SK-N-SH (cell line): Measurements from ENCODE around the gene ZNF117. TPM values are rescaled to one million over a fixed set of nuclear protein-coding genes. Genes with fewer than 3 reads are reported as not detected.

Experiments used
- CTCF ChIA-PET: fragments of 300-600, 350-600 bp; formaldehyde crosslinking; extraction: SDS; loops from one replicate; lab custom pipeline; 2021; lab: Yijun Ruan, JAX
- POLR2A ChIA-PET: fragments of 350-600 bp; sonication (Branson Sonifier 250); formaldehyde crosslinking; extraction: SDS; loops from one replicate; lab custom pipeline; 2020; ENCODE audit warnings: antibody characterized with exemption, inconsistent platforms; lab: Yijun Ruan, JAX
- DNase-seq: peaks from one replicate; pipeline ENCODE4 v3.0.0; 2012
- H2AFZ ChIP-seq: fragments of 200-600 bp; sonication (generic); 2 replicates; pipeline ENCODE4 v1.8.1; 2016; ENCODE audit warnings: antibody characterized with exemption, mild to moderate bottlenecking, low read depth
- H3F3A ChIP-seq: fragments of 200-600 bp; sonication (generic); replicated peaks from 2 replicates; pipeline ENCODE3; 2016; ENCODE audit warnings: antibody characterized with exemption, mild to moderate bottlenecking; ENCODE audit not compliant: insufficient read depth
- H3K27ac ChIP-seq, 2 experiments: fragments of 200-500 bp in 1 of 2; fragments of 200-600 bp in 1 of 2; sonication (Bioruptor generic) in 1 of 2; sonication (generic), shearing (Covaris generic) in 1 of 2; 2 replicates each; pipeline versions ENCODE4 v1.5.1 to v1.6.1; 2014 to 2016; ENCODE audit warnings: low read depth in 2 of 2, inconsistent platforms in 1 of 2, low read length in 1 of 2, mild to moderate bottlenecking in 1 of 2, mixed read lengths in 1 of 2
- H3K27me3 ChIP-seq: fragments of 200-600 bp; sonication (generic), shearing (Covaris generic); 2 replicates; pipeline ENCODE4 v1.6.1; 2016; ENCODE audit warnings: mixed run types; ENCODE audit not compliant: insufficient read depth
- H3K36me3 ChIP-seq, 2 experiments: fragments of 200-500 bp in 1 of 2; fragments of 200-600 bp in 1 of 2; sonication (Bioruptor generic) in 1 of 2; sonication (generic) in 1 of 2; replicated peaks in 1 of 2; 2 replicates each; pipeline versions ENCODE3 to v1.5.1; 2014 to 2016; ENCODE audit warnings: low read length in 1 of 2, mild to moderate bottlenecking in 1 of 2; ENCODE audit not compliant: insufficient read depth in 2 of 2, control insufficient read depth in 1 of 2
- H3K4me1 ChIP-seq, 2 experiments: fragments of 200-500 bp in 1 of 2; fragments of 200-600 bp in 1 of 2; sonication (Bioruptor generic) in 1 of 2; sonication (generic), shearing (Covaris generic) in 1 of 2; 2 replicates each; pipeline versions ENCODE4 v1.5.1 to v1.6.1; 2014 to 2016; ENCODE audit warnings: low read depth in 1 of 2, low read length in 1 of 2, mixed run types in 1 of 2; ENCODE audit not compliant: insufficient read depth in 2 of 2, control insufficient read depth in 1 of 2
- H3K4me2 ChIP-seq: fragments of 200-600 bp; sonication (generic), shearing (Covaris generic); 2 replicates; pipeline ENCODE4 v1.6.1; 2017; ENCODE audit warnings: mixed run types
- H3K4me3 ChIP-seq, 2 experiments: fragments of 200-500 bp in 1 of 2; fragments of 200-600 bp in 1 of 2; sonication (Bioruptor generic) in 1 of 2; sonication (generic), shearing (Covaris generic) in 1 of 2; 2 replicates each; pipeline versions ENCODE4 v1.5.1 to v1.8.1; 2014 to 2016; ENCODE audit warnings: low read depth in 2 of 2, inconsistent platforms in 1 of 2, low read length in 1 of 2, mild to moderate bottlenecking in 1 of 2, mixed read lengths in 1 of 2, moderate library complexity in 1 of 2
- H3K79me2 ChIP-seq: fragments of 200-600 bp; sonication (generic); 2 replicates; pipeline ENCODE4 v1.8.1; 2017; ENCODE audit warnings: mild to moderate bottlenecking; ENCODE audit not compliant: insufficient read depth
- H3K9ac ChIP-seq: fragments of 200-600 bp; sonication (generic); 2 replicates; pipeline ENCODE4 v1.6.1; 2017; ENCODE audit warnings: mixed run types
- H3K9me2 ChIP-seq: fragments of 200-600 bp; sonication (generic); 2 replicates; pipeline ENCODE4 v1.6.1; 2017; ENCODE audit warnings: mixed run types
- H3K9me3 ChIP-seq: fragments of 200-600 bp; sonication (generic); 2 replicates; pipeline ENCODE4 v1.6.1; 2017; ENCODE audit warnings: mixed run types, mild to moderate bottlenecking, moderate library complexity
- H4K20me1 ChIP-seq: fragments of 200-600 bp; sonication (generic); 2 replicates; pipeline ENCODE4 v1.6.1; 2017; ENCODE audit warnings: mild to moderate bottlenecking, mixed run types; ENCODE audit not compliant: insufficient read depth
- CTCF ChIP-seq: fragments of 200-600 bp; sonication (generic); IDR thresholded peaks from 2 replicates; pipeline ENCODE4 v1.6.1; 2017; ENCODE audit warnings: antibody characterized with exemption, mild to moderate bottlenecking, moderate library complexity
- EP300 ChIP-seq, 2 experiments: IDR thresholded peaks; 2 replicates each; pipeline versions ENCODE4 v1.4.0 to v1.6.1; 2012; ENCODE audit warnings: borderline replicate concordance in 1 of 2, low read depth in 1 of 2, low read length in 1 of 2
- EZH2phosphoT487 ChIP-seq: fragments of 200-600 bp; sonication (generic); IDR thresholded peaks from 2 replicates; pipeline ENCODE4 v1.6.1; 2017; ENCODE audit warnings: low read depth, mixed run types, mild to moderate bottlenecking, antibody characterized with exemption, moderate library complexity, borderline replicate concordance
- FOSL2 ChIP-seq: IDR thresholded peaks from 2 replicates; pipeline ENCODE4 v1.4.0; 2012; ENCODE audit warnings: low read depth, mild to moderate bottlenecking, moderate library complexity, borderline replicate concordance
- FOXJ3 ChIP-seq: sonication (generic); formaldehyde crosslinking; IDR thresholded peaks from 2 replicates; pipeline ENCODE4 v1.5.1; 2020; ENCODE audit warnings: mild to moderate bottlenecking, missing genetic modification reagents
- FOXM1 ChIP-seq: IDR thresholded peaks from 2 replicates; pipeline ENCODE4 v1.4.0; 2012; ENCODE audit warnings: low read depth, mild to moderate bottlenecking
- MEF2A ChIP-seq: IDR thresholded peaks from 2 replicates; pipeline ENCODE4 v1.4.0; 2012; ENCODE audit warnings: low read depth, borderline replicate concordance
- NFIC ChIP-seq: IDR thresholded peaks from 2 replicates; pipeline ENCODE4 v1.4.0; 2012; ENCODE audit warnings: borderline replicate concordance
- POLR2AphosphoS5 ChIP-seq: IDR thresholded peaks from 2 replicates; pipeline ENCODE4 v1.6.1; 2012; ENCODE audit warnings: low read depth, low read length
- RXRA ChIP-seq: IDR thresholded peaks from 2 replicates; pipeline ENCODE4 v1.4.0; 2012; ENCODE audit warnings: low read depth, mild to moderate bottlenecking, borderline replicate concordance
- TCF12 ChIP-seq: IDR thresholded peaks from 2 replicates; pipeline ENCODE4 v1.4.0; 2012
- WGBS: methylation state at CpG from one replicate; pipeline ENCODE4 v1.1.6; 2017; ENCODE audit warnings: low lambda C conversion rate; 5-methylcytosine and 5-hydroxymethylcytosine counted together
- polyA plus RNA-seq, 3 experiments: library from polyadenylated mRNA; depleted of rRNA; stranded (reverse); fragments of >200 nt; gene quantifications; 2 replicates each; pipeline ENCODE4 v1.2.3, GENCODE V29; 2012
- TF ChIP-seq, protein P1 (sequence below): IDR thresholded peaks from 2 replicates; pipeline ENCODE4; 2012
- TF ChIP-seq, protein P2 (sequence below): IDR thresholded peaks from 2 replicates; pipeline ENCODE4 v1.4.0; 2012; ENCODE audit warnings: low read depth, borderline replicate concordance
- TF ChIP-seq, protein P3 (sequence below): IDR thresholded peaks from 2 replicates; pipeline ENCODE4 v1.4.0; 2012; ENCODE audit warnings: low read depth, borderline replicate concordance
- TF ChIP-seq, protein P4 (sequence below): fragments of 150-350 bp; IDR thresholded peaks from 2 replicates; pipeline ENCODE4 v1.6.1; 2017; ENCODE audit warnings: antibody characterized with exemption, low read length, low read depth, borderline replicate concordance

ZNF117 gene
- polyA plus RNA-seq, 1 of the 3 experiments (the other 2 are of a cell fraction) = 3.8 TPM

DNA sequence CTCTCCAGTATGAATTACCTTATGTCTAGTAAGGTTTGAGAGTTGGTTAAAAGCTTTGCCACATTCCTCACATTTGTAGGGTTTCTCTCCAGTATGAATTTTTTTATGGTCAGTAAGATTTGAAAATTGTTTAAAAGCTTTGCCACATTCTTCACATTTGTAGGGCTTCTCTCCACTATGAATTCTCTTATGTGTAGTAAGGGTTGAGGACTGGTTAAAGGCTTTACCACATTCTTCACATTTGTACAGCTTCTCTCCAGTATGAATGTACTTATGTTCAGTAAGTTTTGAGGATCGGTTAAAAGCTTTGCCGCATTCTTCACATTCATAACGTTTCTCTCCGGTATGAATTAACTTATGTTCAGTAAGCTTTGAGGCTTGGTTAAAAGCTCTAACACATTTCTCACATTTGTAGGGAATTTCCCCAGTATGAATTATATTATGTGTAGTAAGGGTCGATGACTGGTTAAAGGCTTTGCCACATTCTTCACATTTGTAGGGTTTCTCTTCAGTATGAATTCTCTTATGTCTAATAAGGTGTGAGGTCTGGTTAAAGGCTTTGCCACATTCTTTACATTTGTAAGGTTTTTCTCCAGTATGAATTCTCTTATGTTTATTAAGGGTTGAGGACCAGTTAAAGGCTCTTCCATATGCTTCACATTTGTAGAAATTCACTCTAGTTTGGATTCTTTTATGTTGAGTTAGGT lies 12.2 kb downstream of the ZNF117 start:
- CTCF ChIA-PET = interaction anchor here (1.1 to 1.8 kb wide), 2 partner anchors 27 to 238 kb away, joined by 3 to 7 read pairs; no protein-coding TSS in a partner anchor
- WGBS = 88% methylated on average over 5 of the region's 5 CpGs

DNA sequence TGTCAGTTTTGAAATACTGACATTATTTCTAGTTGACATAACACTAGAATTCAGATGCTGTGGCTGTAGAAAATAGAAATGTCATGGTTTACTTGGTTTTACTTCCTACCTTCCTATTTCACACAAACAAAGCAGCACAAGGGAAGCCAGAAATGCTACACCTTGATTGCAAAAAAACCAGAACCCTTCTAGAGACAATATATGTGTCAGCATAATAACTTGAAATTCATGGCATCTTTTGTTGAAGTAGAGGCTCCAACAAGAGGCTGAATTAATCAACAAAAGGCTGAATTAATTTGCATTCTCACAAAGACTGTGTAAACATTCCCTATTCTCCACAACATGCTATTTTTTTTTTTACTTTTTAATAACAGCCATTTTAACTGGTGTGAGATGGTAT lies 25.2 kb downstream of the ZNF117 start:
- no peaks in the 10 kb centered on the region for H3K79me2 ChIP-seq
- H3K9me3 ChIP-seq = peaks cover 20% of the 10 kb centered on the region
- POLR2A ChIA-PET = no interaction called here
- no peak overlapping the region for H3K4me3 ChIP-seq
- no peak for DNase-seq
- no peak overlapping the region for H3K27ac ChIP-seq
- TF ChIP-seq MEF2A (no peak), TCF12 (no peak), EZH2phosphoT487 (no peak), CTCF (no peak), POLR2AphosphoS5 (no peak)
- TF ChIP-seq, all 33 proteins: peak for 0
- Histone ChIP-seq H3K4me2 (no peak overlapping the region), H3F3A (peaks cover 6% of the 10 kb centered on the region), H4K20me1 (no peaks in the 10 kb centered on the region), H3K4me1 (no peaks in the 10 kb centered on the region; a peak in 1 of 4 replicates), H2AFZ (no peak overlapping the region), H3K9ac (no peak overlapping the region), H3K36me3 (no peaks in the 10 kb centered on the region), H3K27me3 (no peaks in the 10 kb centered on the region), H3K9me2 (no peaks in the 10 kb centered on the region; the same call in 1 of the 2 replicates)
- CTCF ChIA-PET = interaction anchor here (0.7 kb wide), 1 partner anchor 12 kb away, joined by 4 read pairs; no protein-coding TSS in a partner anchor

More for the DNA sequence above, 12.2 kb downstream of the ZNF117 start:
- POLR2A ChIA-PET = no interaction called here
- H3K4me1 ChIP-seq = no peaks in the 10 kb centered on the region
- H3K27me3 ChIP-seq = no peaks in the 10 kb centered on the region
- no peak for DNase-seq
- H3K4me3 ChIP-seq = no peak overlapping the region; a peak in 1 of 4 replicates
- H3F3A ChIP-seq = peaks cover 9% of the 10 kb centered on the region
- no peak overlapping the region for H3K27ac ChIP-seq
- no peak overlapping the region for H3K4me2 ChIP-seq
- no peaks in the 10 kb centered on the region for H4K20me1 ChIP-seq
- H3K9me2 ChIP-seq = no peaks in the 10 kb centered on the region
- no peak overlapping the region for H2AFZ ChIP-seq
- H3K79me2 ChIP-seq = no peaks in the 10 kb centered on the region
- peaks cover 55 to 68% of the 10 kb centered on the region in 2 experiments for H3K36me3 ChIP-seq
- TF ChIP-seq FOXJ3 = no peak
- TF ChIP-seq, protein P1, sequence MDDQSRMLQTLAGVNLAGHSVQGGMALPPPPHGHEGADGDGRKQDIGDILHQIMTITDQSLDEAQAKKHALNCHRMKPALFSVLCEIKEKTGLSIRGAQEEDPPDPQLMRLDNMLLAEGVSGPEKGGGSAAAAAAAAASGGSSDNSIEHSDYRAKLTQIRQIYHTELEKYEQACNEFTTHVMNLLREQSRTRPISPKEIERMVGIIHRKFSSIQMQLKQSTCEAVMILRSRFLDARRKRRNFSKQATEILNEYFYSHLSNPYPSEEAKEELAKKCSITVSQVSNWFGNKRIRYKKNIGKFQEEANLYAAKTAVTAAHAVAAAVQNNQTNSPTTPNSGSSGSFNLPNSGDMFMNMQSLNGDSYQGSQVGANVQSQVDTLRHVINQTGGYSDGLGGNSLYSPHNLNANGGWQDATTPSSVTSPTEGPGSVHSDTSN = no peak
- no peak for TF ChIP-seq FOXM1
- TF ChIP-seq EP300 (IDR thresholded peaks at IDR 0.05; ENCODE audit: borderline replicate concordance in 1 of 2, low read depth in 1 of 2, low read length in 1 of 2) = no peak
- TF ChIP-seq, protein P2, sequence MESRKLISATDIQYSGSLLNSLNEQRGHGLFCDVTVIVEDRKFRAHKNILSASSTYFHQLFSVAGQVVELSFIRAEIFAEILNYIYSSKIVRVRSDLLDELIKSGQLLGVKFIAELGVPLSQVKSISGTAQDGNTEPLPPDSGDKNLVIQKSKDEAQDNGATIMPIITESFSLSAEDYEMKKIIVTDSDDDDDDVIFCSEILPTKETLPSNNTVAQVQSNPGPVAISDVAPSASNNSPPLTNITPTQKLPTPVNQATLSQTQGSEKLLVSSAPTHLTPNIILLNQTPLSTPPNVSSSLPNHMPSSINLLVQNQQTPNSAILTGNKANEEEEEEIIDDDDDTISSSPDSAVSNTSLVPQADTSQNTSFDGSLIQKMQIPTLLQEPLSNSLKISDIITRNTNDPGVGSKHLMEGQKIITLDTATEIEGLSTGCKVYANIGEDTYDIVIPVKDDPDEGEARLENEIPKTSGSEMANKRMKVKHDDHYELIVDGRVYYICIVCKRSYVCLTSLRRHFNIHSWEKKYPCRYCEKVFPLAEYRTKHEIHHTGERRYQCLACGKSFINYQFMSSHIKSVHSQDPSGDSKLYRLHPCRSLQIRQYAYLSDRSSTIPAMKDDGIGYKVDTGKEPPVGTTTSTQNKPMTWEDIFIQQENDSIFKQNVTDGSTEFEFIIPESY = no peak
- no peak for TF ChIP-seq NFIC
- TF ChIP-seq, protein P3, sequence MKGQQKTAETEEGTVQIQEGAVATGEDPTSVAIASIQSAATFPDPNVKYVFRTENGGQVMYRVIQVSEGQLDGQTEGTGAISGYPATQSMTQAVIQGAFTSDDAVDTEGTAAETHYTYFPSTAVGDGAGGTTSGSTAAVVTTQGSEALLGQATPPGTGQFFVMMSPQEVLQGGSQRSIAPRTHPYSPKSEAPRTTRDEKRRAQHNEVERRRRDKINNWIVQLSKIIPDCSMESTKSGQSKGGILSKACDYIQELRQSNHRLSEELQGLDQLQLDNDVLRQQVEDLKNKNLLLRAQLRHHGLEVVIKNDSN = no peak
- TF ChIP-seq FOSL2 = no peak
- TF ChIP-seq EZH2phosphoT487 = no peak
- no peak for TF ChIP-seq RXRA
- TF ChIP-seq, protein P4, sequence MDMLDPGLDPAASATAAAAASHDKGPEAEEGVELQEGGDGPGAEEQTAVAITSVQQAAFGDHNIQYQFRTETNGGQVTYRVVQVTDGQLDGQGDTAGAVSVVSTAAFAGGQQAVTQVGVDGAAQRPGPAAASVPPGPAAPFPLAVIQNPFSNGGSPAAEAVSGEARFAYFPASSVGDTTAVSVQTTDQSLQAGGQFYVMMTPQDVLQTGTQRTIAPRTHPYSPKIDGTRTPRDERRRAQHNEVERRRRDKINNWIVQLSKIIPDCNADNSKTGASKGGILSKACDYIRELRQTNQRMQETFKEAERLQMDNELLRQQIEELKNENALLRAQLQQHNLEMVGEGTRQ = no peak
- peaks cover 82% of the 10 kb centered on the region for H3K9me3 ChIP-seq
- H3K9ac ChIP-seq = no peak overlapping the region
